Measurements from ENCODE around the gene TMEM62.

- TF ChIP-seq, protein P1, sequence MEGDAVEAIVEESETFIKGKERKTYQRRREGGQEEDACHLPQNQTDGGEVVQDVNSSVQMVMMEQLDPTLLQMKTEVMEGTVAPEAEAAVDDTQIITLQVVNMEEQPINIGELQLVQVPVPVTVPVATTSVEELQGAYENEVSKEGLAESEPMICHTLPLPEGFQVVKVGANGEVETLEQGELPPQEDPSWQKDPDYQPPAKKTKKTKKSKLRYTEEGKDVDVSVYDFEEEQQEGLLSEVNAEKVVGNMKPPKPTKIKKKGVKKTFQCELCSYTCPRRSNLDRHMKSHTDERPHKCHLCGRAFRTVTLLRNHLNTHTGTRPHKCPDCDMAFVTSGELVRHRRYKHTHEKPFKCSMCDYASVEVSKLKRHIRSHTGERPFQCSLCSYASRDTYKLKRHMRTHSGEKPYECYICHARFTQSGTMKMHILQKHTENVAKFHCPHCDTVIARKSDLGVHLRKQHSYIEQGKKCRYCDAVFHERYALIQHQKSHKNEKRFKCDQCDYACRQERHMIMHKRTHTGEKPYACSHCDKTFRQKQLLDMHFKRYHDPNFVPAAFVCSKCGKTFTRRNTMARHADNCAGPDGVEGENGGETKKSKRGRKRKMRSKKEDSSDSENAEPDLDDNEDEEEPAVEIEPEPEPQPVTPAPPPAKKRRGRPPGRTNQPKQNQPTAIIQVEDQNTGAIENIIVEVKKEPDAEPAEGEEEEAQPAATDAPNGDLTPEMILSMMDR (optimal IDR thresholded peaks at IDR 0.05 in 1 of 3, IDR thresholded peaks at IDR 0.05 in 1 of 3, conservative IDR thresholded peaks at IDR 0.05 in 1 of 3; ENCODE audit: extremely low read depth in 1 of 3, insufficient read depth in 2 of 3, low read length in 3 of 3), result no peak
- no peak for TF ChIP-seq EZH2 (IDR thresholded peaks at IDR 0.05; ENCODE audit: low read length)
These were observed 55.9 kb downstream of the TMEM62 start for GRCh38 chr15:43189296-43189695.
